SK-N-SH treated with all-trans-retinoic acid at 6 μM for 48 hours (cell line): ENCODE results near the gene LIMK1.

ENCODE experiments used
- ATAC-seq: fragments of 200-7000 bp; cut with Tn5 transposase; 3 replicates; pipeline ENCODE4 v1.9.1; 2020; ENCODE audit warnings: mild to moderate bottlenecking, moderate library complexity
- ARNTL ChIP-seq: fragments of 450-650 bp; formaldehyde crosslinking; IDR thresholded peaks from 2 replicates; pipeline ENCODE4 v1.5.0; 2020; ENCODE audit warnings: low read depth, mild to moderate bottlenecking, moderate library complexity, borderline replicate concordance
- BACH2 ChIP-seq: fragments of 250-450 bp; sonication (Bioruptor Pico); IDR thresholded peaks from 2 replicates; pipeline ENCODE4 v1.9.0; 2021; ENCODE audit warnings: mild to moderate bottlenecking, borderline replicate concordance
- CSDC2 ChIP-seq: fragments of 250-450 bp; sonication (Bioruptor Pico); IDR thresholded peaks from 2 replicates; pipeline ENCODE4 v1.5.0; 2020; ENCODE audit warnings: mild to moderate bottlenecking, moderate library complexity
- ESRRG ChIP-seq: fragments of 250-450 bp; sonication (Bioruptor Pico); IDR thresholded peaks from 2 replicates; pipeline ENCODE4 v1.6.1; 2021; ENCODE audit warnings: mild to moderate bottlenecking
- GLIS3 ChIP-seq: fragments of 250-450 bp; sonication (Bioruptor Pico); IDR thresholded peaks from 2 replicates; pipeline ENCODE4 v1.5.0; 2020; ENCODE audit warnings: mild to moderate bottlenecking, moderate library complexity
- ISL1 ChIP-seq: fragments of 250-450 bp; sonication (Bioruptor Pico); IDR thresholded peaks from 2 replicates; pipeline ENCODE4 v2.1.2; 2022; ENCODE audit warnings: mild to moderate bottlenecking, moderate library complexity
- OSR1 ChIP-seq: fragments of 250-450 bp; sonication (Bioruptor Pico); IDR thresholded peaks from 2 replicates; pipeline ENCODE4 v1.8.0; 2022; ENCODE audit warnings: moderate library complexity, mild to moderate bottlenecking, inconsistent platforms
- POU6F1 ChIP-seq: fragments of 250-450 bp; sonication (Bioruptor Pico); IDR thresholded peaks from 2 replicates; pipeline ENCODE4 v1.8.0; 2021; ENCODE audit warnings: low read depth, mild to moderate bottlenecking, moderate library complexity, borderline replicate concordance
- PPARA ChIP-seq: fragments of 250-450 bp; sonication (Bioruptor Pico); IDR thresholded peaks from 2 replicates; pipeline ENCODE4 v1.5.0; 2020; ENCODE audit warnings: mild to moderate bottlenecking, borderline replicate concordance
- RARB ChIP-seq: fragments of 250-450 bp; sonication (Bioruptor Pico); IDR thresholded peaks from 2 replicates; pipeline ENCODE4 v1.8.0; 2021; ENCODE audit warnings: mild to moderate bottlenecking, moderate library complexity
- SNAI2 ChIP-seq: fragments of 250-450 bp; sonication (Bioruptor Pico); IDR thresholded peaks from 2 replicates; pipeline ENCODE4 v1.5.0; 2020; ENCODE audit warnings: mild to moderate bottlenecking, moderate library complexity
- TCF4 ChIP-seq: fragments of 250-450 bp; sonication (Bioruptor Pico); IDR thresholded peaks from 2 replicates; pipeline ENCODE4 v1.8.0; 2021; ENCODE audit warnings: mild to moderate bottlenecking, moderate library complexity, borderline replicate concordance
- TOX ChIP-seq: fragments of 250-450 bp; sonication (Bioruptor Pico); IDR thresholded peaks from 2 replicates; pipeline ENCODE4 v1.8.0; 2021; ENCODE audit warnings: mild to moderate bottlenecking, moderate library complexity, borderline replicate concordance
- TSHZ2 ChIP-seq: fragments of 250-450 bp; sonication (Bioruptor Pico); IDR thresholded peaks from 2 replicates; pipeline ENCODE4 v1.5.0; 2020; ENCODE audit warnings: mild to moderate bottlenecking, moderate library complexity
- ZC3H10 ChIP-seq: fragments of 250-450 bp; sonication (Bioruptor Pico); IDR thresholded peaks from 2 replicates; pipeline ENCODE4 v1.5.1; 2021; ENCODE audit warnings: mild to moderate bottlenecking, moderate library complexity
- ZFP3 ChIP-seq: fragments of 250-450 bp; sonication (Bioruptor Pico); IDR thresholded peaks from 2 replicates; pipeline ENCODE4 v1.5.0; 2020; ENCODE audit warnings: mild to moderate bottlenecking, moderate library complexity
- ZFP30 ChIP-seq: fragments of 450-650 bp; formaldehyde crosslinking; IDR thresholded peaks from 2 replicates; pipeline ENCODE4 v1.5.0; 2022; ENCODE audit warnings: mild to moderate bottlenecking, moderate library complexity
- ZNF70 ChIP-seq: fragments of 450-650 bp; formaldehyde crosslinking; IDR thresholded peaks from 2 replicates; pipeline ENCODE4 v1.5.0; 2020; ENCODE audit warnings: mild to moderate bottlenecking, moderate library complexity
- TF ChIP-seq, protein P1 (sequence below): fragments of 250-450 bp; sonication (Bioruptor Pico); IDR thresholded peaks from 2 replicates; pipeline ENCODE4 v1.5.1; 2020; ENCODE audit warnings: low read depth, mild to moderate bottlenecking, moderate library complexity
- TF ChIP-seq, protein P2 (sequence below): fragments of 250-450 bp; sonication (Bioruptor Pico); IDR thresholded peaks from 2 replicates; pipeline ENCODE4 v1.8.0; 2020; ENCODE audit warnings: mild to moderate bottlenecking, moderate library complexity, borderline replicate concordance
- TF ChIP-seq, protein P3 (sequence below): fragments of 250-450 bp; sonication (Bioruptor Pico); IDR thresholded peaks from 2 replicates; pipeline ENCODE4 v1.5.1; 2021; ENCODE audit warnings: mild to moderate bottlenecking, moderate library complexity

Gene LIMK1

GRCh38 chr7:74115326-74115725 is 31.7 kb downstream of the LIMK1 start:
- TF ChIP-seq, protein P1, sequence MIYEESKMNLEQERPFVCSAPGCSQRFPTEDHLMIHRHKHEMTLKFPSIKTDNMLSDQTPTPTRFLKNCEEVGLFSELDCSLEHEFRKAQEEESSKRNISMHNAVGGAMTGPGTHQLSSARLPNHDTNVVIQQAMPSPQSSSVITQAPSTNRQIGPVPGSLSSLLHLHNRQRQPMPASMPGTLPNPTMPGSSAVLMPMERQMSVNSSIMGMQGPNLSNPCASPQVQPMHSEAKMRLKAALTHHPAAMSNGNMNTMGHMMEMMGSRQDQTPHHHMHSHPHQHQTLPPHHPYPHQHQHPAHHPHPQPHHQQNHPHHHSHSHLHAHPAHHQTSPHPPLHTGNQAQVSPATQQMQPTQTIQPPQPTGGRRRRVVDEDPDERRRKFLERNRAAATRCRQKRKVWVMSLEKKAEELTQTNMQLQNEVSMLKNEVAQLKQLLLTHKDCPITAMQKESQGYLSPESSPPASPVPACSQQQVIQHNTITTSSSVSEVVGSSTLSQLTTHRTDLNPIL (CRISPR knock-in tag), result no peak
- TF ChIP-seq ESRRG (CRISPR knock-in tag) (no peak), TCF4 (CRISPR knock-in tag) (no peak), PPARA (CRISPR knock-in tag) (no peak), TOX (CRISPR knock-in tag) (no peak), GLIS3 (no peak), OSR1 (CRISPR knock-in tag) (no peak), BACH2 (CRISPR knock-in tag) (no peak), ZFP3 (CRISPR knock-in tag) (no peak), ZNF70 (CRISPR knock-in tag) (no peak), POU6F1 (CRISPR knock-in tag) (no peak), SNAI2 (no peak), ZC3H10 (CRISPR knock-in tag) (no peak)
- TF ChIP-seq, protein P2, sequence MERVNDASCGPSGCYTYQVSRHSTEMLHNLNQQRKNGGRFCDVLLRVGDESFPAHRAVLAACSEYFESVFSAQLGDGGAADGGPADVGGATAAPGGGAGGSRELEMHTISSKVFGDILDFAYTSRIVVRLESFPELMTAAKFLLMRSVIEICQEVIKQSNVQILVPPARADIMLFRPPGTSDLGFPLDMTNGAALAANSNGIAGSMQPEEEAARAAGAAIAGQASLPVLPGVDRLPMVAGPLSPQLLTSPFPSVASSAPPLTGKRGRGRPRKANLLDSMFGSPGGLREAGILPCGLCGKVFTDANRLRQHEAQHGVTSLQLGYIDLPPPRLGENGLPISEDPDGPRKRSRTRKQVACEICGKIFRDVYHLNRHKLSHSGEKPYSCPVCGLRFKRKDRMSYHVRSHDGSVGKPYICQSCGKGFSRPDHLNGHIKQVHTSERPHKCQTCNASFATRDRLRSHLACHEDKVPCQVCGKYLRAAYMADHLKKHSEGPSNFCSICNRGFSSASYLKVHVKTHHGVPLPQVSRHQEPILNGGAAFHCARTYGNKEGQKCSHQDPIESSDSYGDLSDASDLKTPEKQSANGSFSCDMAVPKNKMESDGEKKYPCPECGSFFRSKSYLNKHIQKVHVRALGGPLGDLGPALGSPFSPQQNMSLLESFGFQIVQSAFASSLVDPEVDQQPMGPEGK (CRISPR knock-in tag), result no peak
- TF ChIP-seq, protein P3, sequence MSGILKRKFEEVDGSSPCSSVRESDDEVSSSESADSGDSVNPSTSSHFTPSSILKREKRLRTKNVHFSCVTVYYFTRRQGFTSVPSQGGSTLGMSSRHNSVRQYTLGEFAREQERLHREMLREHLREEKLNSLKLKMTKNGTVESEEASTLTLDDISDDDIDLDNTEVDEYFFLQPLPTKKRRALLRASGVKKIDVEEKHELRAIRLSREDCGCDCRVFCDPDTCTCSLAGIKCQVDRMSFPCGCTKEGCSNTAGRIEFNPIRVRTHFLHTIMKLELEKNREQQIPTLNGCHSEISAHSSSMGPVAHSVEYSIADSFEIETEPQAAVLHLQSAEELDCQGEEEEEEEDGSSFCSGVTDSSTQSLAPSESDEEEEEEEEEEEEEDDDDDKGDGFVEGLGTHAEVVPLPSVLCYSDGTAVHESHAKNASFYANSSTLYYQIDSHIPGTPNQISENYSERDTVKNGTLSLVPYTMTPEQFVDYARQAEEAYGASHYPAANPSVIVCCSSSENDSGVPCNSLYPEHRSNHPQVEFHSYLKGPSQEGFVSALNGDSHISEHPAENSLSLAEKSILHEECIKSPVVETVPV (CRISPR knock-in tag), result no peak
- ATAC-seq, result peak; percentile 36; the same call in 2 of the 3 replicates

DNA sequence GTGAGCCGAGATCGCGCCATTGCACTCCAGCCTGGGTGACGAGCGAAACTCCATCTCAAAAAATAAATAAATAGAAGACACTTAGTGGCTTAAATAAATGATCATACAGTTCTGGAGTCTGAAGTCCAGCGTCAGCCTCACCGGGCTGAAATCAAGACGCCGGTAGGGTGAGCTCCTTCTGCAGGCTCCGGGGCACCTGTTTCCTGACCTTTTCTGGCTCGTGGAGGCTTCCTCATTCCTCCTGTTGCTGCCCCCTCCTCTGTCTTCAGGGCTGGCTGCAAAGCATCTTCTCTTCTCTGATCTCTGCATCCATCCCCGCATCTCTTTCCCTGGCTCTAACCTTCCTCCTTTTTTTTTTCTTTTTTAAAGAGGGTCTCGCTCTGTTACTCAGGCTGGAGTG is 32.8 kb downstream of the LIMK1 start:
- TF ChIP-seq ESRRG (CRISPR knock-in tag), result no peak
- no peak for ATAC-seq

DNA sequence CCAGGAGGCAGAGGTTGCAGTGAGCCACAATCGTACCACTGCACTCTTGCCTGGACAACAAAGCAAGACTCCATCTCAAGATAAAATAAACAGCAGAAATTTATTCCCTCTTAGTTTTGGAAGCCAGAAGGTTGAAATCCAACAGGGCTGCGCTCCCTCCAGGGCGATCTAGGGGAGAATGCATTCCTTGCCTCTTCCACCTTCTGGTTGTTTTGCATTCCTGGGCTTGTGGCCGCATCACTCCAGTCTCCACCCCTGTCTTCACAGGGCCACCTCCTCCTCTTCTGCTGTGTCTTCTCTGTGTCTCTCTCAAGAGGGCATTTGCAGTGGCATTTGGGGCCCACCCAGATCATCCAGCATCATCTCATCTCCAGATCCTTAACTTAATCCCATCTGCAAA is 36.2 kb downstream of the LIMK1 start:
- no peak for TF ChIP-seq RARB (CRISPR knock-in tag)
- no peak for TF ChIP-seq ESRRG (CRISPR knock-in tag)
- no peak for TF ChIP-seq ISL1 (CRISPR knock-in tag)
- TF ChIP-seq, protein P1 (CRISPR knock-in tag), result no peak
- TF ChIP-seq ZFP3 (CRISPR knock-in tag), result no peak
- TF ChIP-seq, protein P3 (CRISPR knock-in tag), result no peak
- no peak for TF ChIP-seq TSHZ2 (CRISPR knock-in tag)
- TF ChIP-seq ARNTL (CRISPR knock-in tag), result no peak
- TF ChIP-seq TCF4 (CRISPR knock-in tag), result no peak
- TF ChIP-seq CSDC2 (CRISPR knock-in tag), result no peak
- TF ChIP-seq ZFP30, result no peak
- no peak for TF ChIP-seq GLIS3
- TF ChIP-seq, protein P2 (CRISPR knock-in tag), result no peak
- no peak for TF ChIP-seq TOX (CRISPR knock-in tag)
- TF ChIP-seq OSR1 (CRISPR knock-in tag), result no peak
- ATAC-seq, result no peak
